Measurements from ENCODE around the gene ASPDH. TPM values are rescaled to one million over a fixed set of nuclear protein-coding genes. Genes with fewer than 3 reads are reported as not detected.

Gene ASPDH
- total and polyA plus RNA-seq, 2 of the 4 experiments (the other 2 are of a cell fraction) = not detected

DNA sequence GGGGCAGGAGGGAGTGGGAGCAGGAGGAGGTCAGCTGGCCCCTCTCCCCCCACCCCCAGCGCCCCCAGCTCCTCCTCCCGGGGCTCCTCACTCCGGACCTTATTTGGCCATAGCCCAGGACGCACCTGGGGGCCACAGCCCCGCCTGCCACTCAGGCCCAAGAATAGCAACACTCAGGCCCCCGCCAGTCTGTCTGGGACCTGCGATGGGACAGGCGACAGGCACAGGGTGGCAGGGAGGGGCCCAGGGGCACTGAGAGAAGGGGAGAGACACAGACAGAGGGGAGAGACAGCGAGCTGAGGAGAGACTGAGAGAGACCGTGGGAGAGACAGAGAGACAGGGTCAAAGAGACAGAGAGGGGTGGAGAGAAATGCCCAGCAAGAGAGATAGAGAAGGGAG lies 13.0 kb downstream of the ASPDH start:
- Histone ChIP-seq H3K36me3 (ENCODE audit: control insufficient read depth, insufficient read depth, low read length) (0 out of 2 replicates have a peak, but pooled peaks cover 2% of the 10 kb centered on the region), H3K27ac (ENCODE audit: insufficient read depth, low read length) (no peak overlapping the region), H2AFZ (replicated peaks; ENCODE audit: low read length, poor library complexity) (no peak overlapping the region), H4K20me1 (ENCODE audit: insufficient read depth, low read length) (no peaks in the 10 kb centered on the region), H3K18ac (ENCODE audit: low read depth, low read length) (no peak overlapping the region), H3K23ac (ENCODE audit: low read depth, low read length) (no peak overlapping the region), H2AK9ac (replicated peaks; ENCODE audit: low read depth, low read length, poor library complexity) (no peak overlapping the region), H2BK120ac (ENCODE audit: low read depth, low read length) (no peak overlapping the region), H3K9ac (ENCODE audit: low read depth, low read length) (no peak overlapping the region), H4K8ac (ENCODE audit: low read depth in 2 of 2, low read length in 2 of 2) (no peak overlapping the region), H3K4me2 (ENCODE audit: low read depth, low read length) (no peak overlapping the region), H3K56ac (ENCODE audit: extremely low read depth, insufficient read depth, low read length) (no peak overlapping the region), H3K9me3 (ENCODE audit: control insufficient read depth, insufficient read depth, low read length) (no peaks in the 10 kb centered on the region), H2AK5ac (ENCODE audit: low read depth, low read length) (no peak overlapping the region), H2BK5ac (ENCODE audit: low read depth, low read length, poor library complexity, severe bottlenecking) (no peak overlapping the region), H3K4me3 (ENCODE audit: insufficient read depth, low read depth, low read length) (no peak overlapping the region), H3K79me1 (ENCODE audit: low read depth in 1 of 2, low read length in 2 of 2) (no peaks in the 10 kb centered on the region), H2BK15ac (ENCODE audit: low read depth, low read length) (no peak overlapping the region), H4K91ac (ENCODE audit: insufficient read depth, low read depth, low read length) (no peak overlapping the region), H3K4ac (ENCODE audit: low read depth, low read length) (no peak overlapping the region), H3K9me1 (ENCODE audit: insufficient read depth, low read length) (no peaks in the 10 kb centered on the region), H4K5ac (ENCODE audit: low read depth, low read length) (no peak overlapping the region), H3K27me3 (ENCODE audit: control insufficient read depth, insufficient read depth, low read length) (peaks cover 23% of the 10 kb centered on the region; the same call in 1 of the 2 replicates), H2BK20ac (ENCODE audit: low read depth, low read length) (no peak overlapping the region), H3K4me1 (ENCODE audit: control insufficient read depth, insufficient read depth, low read length) (no peaks in the 10 kb centered on the region), H3K14ac (replicated peaks; ENCODE audit: low read depth, low read length) (no peak overlapping the region)
- TF ChIP-seq, protein P1, sequence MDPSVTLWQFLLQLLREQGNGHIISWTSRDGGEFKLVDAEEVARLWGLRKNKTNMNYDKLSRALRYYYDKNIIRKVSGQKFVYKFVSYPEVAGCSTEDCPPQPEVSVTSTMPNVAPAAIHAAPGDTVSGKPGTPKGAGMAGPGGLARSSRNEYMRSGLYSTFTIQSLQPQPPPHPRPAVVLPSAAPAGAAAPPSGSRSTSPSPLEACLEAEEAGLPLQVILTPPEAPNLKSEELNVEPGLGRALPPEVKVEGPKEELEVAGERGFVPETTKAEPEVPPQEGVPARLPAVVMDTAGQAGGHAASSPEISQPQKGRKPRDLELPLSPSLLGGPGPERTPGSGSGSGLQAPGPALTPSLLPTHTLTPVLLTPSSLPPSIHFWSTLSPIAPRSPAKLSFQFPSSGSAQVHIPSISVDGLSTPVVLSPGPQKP (IDR thresholded peaks at IDR 0.05; ENCODE audit: borderline replicate concordance, low read depth, low read length) = no peak
- TF ChIP-seq FOS (IDR thresholded peaks at IDR 0.05; ENCODE audit: low read depth, low read length) (no peak), POLR2A (IDR thresholded peaks at IDR 0.05; ENCODE audit: low read depth, low read length) (no peak), MAZ (IDR thresholded peaks at IDR 0.05; ENCODE audit: borderline replicate concordance, low read depth, low read length) (no peak), RAD21 (IDR thresholded peaks at IDR 0.05; ENCODE audit: low read length) (no peak), SMC3 (IDR thresholded peaks at IDR 0.05; ENCODE audit: low read depth, low read length) (no peak), RCOR1 (IDR thresholded peaks at IDR 0.05; ENCODE audit: insufficient replicate concordance, low read length) (no peak), CHD1 (IDR thresholded peaks at IDR 0.05; ENCODE audit: low read depth, low read length) (no peak), MAFK (IDR thresholded peaks at IDR 0.05; ENCODE audit: low read depth, low read length) (no peak), BHLHE40 (IDR thresholded peaks at IDR 0.05; ENCODE audit: low read depth, low read length) (no peak), NFE2L2 (IDR thresholded peaks at IDR 0.05; ENCODE audit: low read depth, low read length) (no peak), CEBPB (IDR thresholded peaks at IDR 0.05; ENCODE audit: low read depth, low read length) (no peak), MXI1 (IDR thresholded peaks at IDR 0.05; ENCODE audit: borderline replicate concordance, low read depth, low read length) (no peak), RFX5 (IDR thresholded peaks at IDR 0.05; ENCODE audit: low read depth, low read length) (no peak)
- TF ChIP-seq, protein P2, sequence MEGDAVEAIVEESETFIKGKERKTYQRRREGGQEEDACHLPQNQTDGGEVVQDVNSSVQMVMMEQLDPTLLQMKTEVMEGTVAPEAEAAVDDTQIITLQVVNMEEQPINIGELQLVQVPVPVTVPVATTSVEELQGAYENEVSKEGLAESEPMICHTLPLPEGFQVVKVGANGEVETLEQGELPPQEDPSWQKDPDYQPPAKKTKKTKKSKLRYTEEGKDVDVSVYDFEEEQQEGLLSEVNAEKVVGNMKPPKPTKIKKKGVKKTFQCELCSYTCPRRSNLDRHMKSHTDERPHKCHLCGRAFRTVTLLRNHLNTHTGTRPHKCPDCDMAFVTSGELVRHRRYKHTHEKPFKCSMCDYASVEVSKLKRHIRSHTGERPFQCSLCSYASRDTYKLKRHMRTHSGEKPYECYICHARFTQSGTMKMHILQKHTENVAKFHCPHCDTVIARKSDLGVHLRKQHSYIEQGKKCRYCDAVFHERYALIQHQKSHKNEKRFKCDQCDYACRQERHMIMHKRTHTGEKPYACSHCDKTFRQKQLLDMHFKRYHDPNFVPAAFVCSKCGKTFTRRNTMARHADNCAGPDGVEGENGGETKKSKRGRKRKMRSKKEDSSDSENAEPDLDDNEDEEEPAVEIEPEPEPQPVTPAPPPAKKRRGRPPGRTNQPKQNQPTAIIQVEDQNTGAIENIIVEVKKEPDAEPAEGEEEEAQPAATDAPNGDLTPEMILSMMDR (conservative IDR thresholded peaks at IDR 0.05; ENCODE audit: low read depth, low read length) = no peak
- TF ChIP-seq, protein P3, sequence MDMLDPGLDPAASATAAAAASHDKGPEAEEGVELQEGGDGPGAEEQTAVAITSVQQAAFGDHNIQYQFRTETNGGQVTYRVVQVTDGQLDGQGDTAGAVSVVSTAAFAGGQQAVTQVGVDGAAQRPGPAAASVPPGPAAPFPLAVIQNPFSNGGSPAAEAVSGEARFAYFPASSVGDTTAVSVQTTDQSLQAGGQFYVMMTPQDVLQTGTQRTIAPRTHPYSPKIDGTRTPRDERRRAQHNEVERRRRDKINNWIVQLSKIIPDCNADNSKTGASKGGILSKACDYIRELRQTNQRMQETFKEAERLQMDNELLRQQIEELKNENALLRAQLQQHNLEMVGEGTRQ (IDR thresholded peaks at IDR 0.05; ENCODE audit: low read depth, low read length) = no peak
- WGBS, 2 experiments (ENCODE audit: extremely low coverage in 2 of 2, insufficient read length in 1 of 2) = 54% methylated on average over 5 of the region's 10 CpGs; no CpG with 5 or more reads in 1 of the 2 experiments
- in situ Hi-C loops (cut with MboI; ENCODE audit: low sequenced_read_pairs) = no loop called here
- intact Hi-C loops (cut with micrococcal nuclease) = no loop called here
- ChIA-PET CTCF (no interaction called here), POLR2A (ENCODE audit: unreplicated experiment) (no interaction called here)
- dilution Hi-C loops (cut with HindIII; ENCODE audit: low sequenced_read_pairs, unreplicated experiment) = no loop called here
- BruUV-seq (replicated peaks) = no TSS peak
- no peak for DNase-seq
- no peak for ATAC-seq (ENCODE audit: low read depth)
